Measurements from ENCODE around the gene CCNL1. TPM values are rescaled to one million over a fixed set of nuclear protein-coding genes. Genes with fewer than 3 reads are reported as not detected.
"Not testable (repeated sequence)": the region's sequence is repeated elsewhere in the genome, so short reads cannot be mapped to it uniquely, and the experiment has no call there.

Gene CCNL1
- total RNA-seq, 1 donor = 194 TPM

GRCh38 chr3:157179365-157179803, 19.4 kb upstream of the CCNL1 start:
- Histone ChIP-seq H3K4me2 (ENCODE audit: insufficient read depth, low read length) (no peak overlapping the region), H3K27me3 (ENCODE audit: insufficient read depth, low read length) (no peaks in the 10 kb centered on the region), H3K36me3 (ENCODE audit: insufficient read depth, low read length) (no peaks in the 10 kb centered on the region), H3K9me3 (ENCODE audit: low read depth, low read length) (no peaks in the 10 kb centered on the region), H3K4me3 (ENCODE audit: insufficient read depth, low read length) (no peak overlapping the region), H3K4me1 (ENCODE audit: insufficient read depth, low read length) (peaks cover 11% of the 10 kb centered on the region), H2AFZ (ENCODE audit: low read length) (no peak overlapping the region), H3K27ac (ENCODE audit: low read depth, low read length) (no peak overlapping the region), H3K79me2 (ENCODE audit: insufficient read depth, low read length) (peaks cover 39% of the 10 kb centered on the region), H4K20me1 (ENCODE audit: insufficient read depth, low read length) (no peaks in the 10 kb centered on the region)
- no peak for TF ChIP-seq CTCF (IDR thresholded peaks at IDR 0.05; ENCODE audit: extremely low read depth, low read depth, low read length)
- no peak for DNase-seq (ENCODE audit: insufficient read length, low spot score, missing footprints)

GRCh38 chr3:157178503-157179364, 18.8 kb upstream of the CCNL1 start:
- H3K27me3 ChIP-seq (ENCODE audit: insufficient read depth, low read length); H2AFZ ChIP-seq (ENCODE audit: low read length); H4K20me1 ChIP-seq (ENCODE audit: insufficient read depth, low read length); H3K9me3 ChIP-seq (ENCODE audit: low read depth, low read length); H3K4me3 ChIP-seq (ENCODE audit: insufficient read depth, low read length); H3K4me2 ChIP-seq (ENCODE audit: insufficient read depth, low read length); H3K27ac ChIP-seq (ENCODE audit: low read depth, low read length); H3K36me3 ChIP-seq (ENCODE audit: insufficient read depth, low read length); DNase-seq (ENCODE audit: insufficient read length, low spot score, missing footprints): not testable (repeated sequence)
- Histone ChIP-seq H3K4me1 (ENCODE audit: insufficient read depth, low read length) (peaks cover 17% of the 10 kb centered on the region), H3K79me2 (ENCODE audit: insufficient read depth, low read length) (peaks cover 39% of the 10 kb centered on the region)

- Histone ChIP-seq H3K79me2 (ENCODE audit: insufficient read depth, low read length) (peaks cover 38% of the 10 kb centered on the region), H3K4me1 (ENCODE audit: insufficient read depth, low read length) (peaks cover 18% of the 10 kb centered on the region)
- H3K9me3 ChIP-seq (ENCODE audit: low read depth, low read length); DNase-seq (ENCODE audit: insufficient read length, low spot score, missing footprints); H2AFZ ChIP-seq (ENCODE audit: low read length); H3K4me2 ChIP-seq (ENCODE audit: insufficient read depth, low read length); H3K27ac ChIP-seq (ENCODE audit: low read depth, low read length); H4K20me1 ChIP-seq (ENCODE audit: insufficient read depth, low read length); H3K27me3 ChIP-seq (ENCODE audit: insufficient read depth, low read length); H3K4me3 ChIP-seq (ENCODE audit: insufficient read depth, low read length); H3K36me3 ChIP-seq (ENCODE audit: insufficient read depth, low read length): not testable (repeated sequence)
These were observed 18.0 kb upstream of the CCNL1 start for GRCh38 chr3:157177801-157178453.

GRCh38 chr3:157176934-157177333, 17.0 kb upstream of the CCNL1 start:
- Histone ChIP-seq H3K36me3 (ENCODE audit: insufficient read depth, low read length) (no peaks in the 10 kb centered on the region), H3K79me2 (ENCODE audit: insufficient read depth, low read length) (peaks cover 33% of the 10 kb centered on the region), H3K27me3 (ENCODE audit: insufficient read depth, low read length) (no peaks in the 10 kb centered on the region), H3K4me3 (ENCODE audit: insufficient read depth, low read length) (no peak overlapping the region), H3K27ac (ENCODE audit: low read depth, low read length) (peak overlapping the region; percentile 96), H3K4me2 (ENCODE audit: insufficient read depth, low read length) (peak overlapping the region; percentile 95), H3K4me1 (ENCODE audit: insufficient read depth, low read length) (peaks cover 18% of the 10 kb centered on the region), H4K20me1 (ENCODE audit: insufficient read depth, low read length) (no peaks in the 10 kb centered on the region), H3K9me3 (ENCODE audit: low read depth, low read length) (no peaks in the 10 kb centered on the region), H2AFZ (ENCODE audit: low read length) (no peak overlapping the region)
- no peak for DNase-seq (ENCODE audit: insufficient read length, low spot score, missing footprints)
- TF ChIP-seq CTCF (IDR thresholded peaks at IDR 0.05; ENCODE audit: extremely low read depth, low read depth, low read length) = no peak
